Calu3 (cell line): ENCODE data around the gene YJEFN3. TPM values are rescaled to one million over a fixed set of nuclear protein-coding genes. Genes with fewer than 3 reads are reported as not detected.

Experiments used
- Bru-seq: library from RNA; stranded (reverse); fragments of 400-500 nt; gene quantifications from one replicate; lab custom pipeline; 2021; lab: Mats Ljungman, UMichigan
- BruChase-seq, 2 experiments: library from RNA; stranded (reverse); fragments of 400-500 nt; gene quantifications; one replicate each; lab custom pipeline; 2021; lab: Mats Ljungman, UMichigan
- BruUV-seq: library from RNA; stranded (reverse); fragments of 400-500 nt; replicated peaks from 2 replicates; lab custom pipeline; 2021; lab: Mats Ljungman, UMichigan
- CTCF ChIA-PET: fragments of 300-600 bp; sonication (Branson Sonifier 250); formaldehyde crosslinking; loops from one replicate; lab custom pipeline; 2022; ENCODE audit warnings: antibody characterized with exemption; lab: Charles Lee
- DNase-seq: peaks from one replicate; pipeline ENCODE4 v3.0.0; 2022
- H3K27ac Mint-ChIP-seq: one replicate; pipeline ENCODE4 v1.8.0; 2022; ENCODE audit warnings: mixed read lengths; ENCODE audit not compliant: unreplicated experiment
- H3K27me3 Mint-ChIP-seq: one replicate; pipeline ENCODE4 v1.8.0; 2022; ENCODE audit warnings: mixed read lengths; ENCODE audit not compliant: unreplicated experiment
- H3K36me3 Mint-ChIP-seq: one replicate; pipeline ENCODE4 v1.8.0; 2022; ENCODE audit warnings: mild to moderate bottlenecking, moderate library complexity, mixed read lengths; ENCODE audit not compliant: insufficient read depth, unreplicated experiment
- H3K4me1 Mint-ChIP-seq: one replicate; pipeline ENCODE4 v1.8.0; 2022; ENCODE audit warnings: mild to moderate bottlenecking, low read depth, mixed read lengths; ENCODE audit not compliant: unreplicated experiment
- H3K4me3 Mint-ChIP-seq: one replicate; pipeline ENCODE4 v1.8.0; 2022; ENCODE audit warnings: mild to moderate bottlenecking, low read depth, moderate library complexity, mixed read lengths; ENCODE audit not compliant: unreplicated experiment
- H3K9me3 Mint-ChIP-seq: one replicate; pipeline ENCODE4 v1.8.0; 2022; ENCODE audit warnings: low read depth, mixed read lengths; ENCODE audit not compliant: unreplicated experiment
- CTCF ChIP-seq: fragments of 200-600 bp; IDR thresholded peaks from one replicate; pipeline ENCODE4 v1.8.0; 2022; ENCODE audit warnings: antibody characterized with exemption; ENCODE audit not compliant: unreplicated experiment
- intact Hi-C: fragments of 100-400 bp; cut with micrococcal nuclease; formaldehyde crosslinking; loops from one replicate; pipeline ENCODE4 v1.10.0; 2022; ENCODE audit not compliant: unreplicated experiment
- long read RNA-seq: library from polyadenylated mRNA; stranded (forward); transcript quantifications from one replicate; pipeline ENCODE4 v2.0.0, GENCODE V29; 2022
- total RNA-seq: library from RNA; stranded (reverse); gene quantifications from 2 replicates; pipeline ENCODE4 v1.2.3, GENCODE V29; 2022

Gene YJEFN3
- total RNA-seq (10.4 and 12.9 TPM in 2 replicates), Bru-seq, nascent RNA (percentile 50 among the genes with signal in this experiment), BruChase-seq, experiment 1, labeled RNA remaining after a 6-hour chase (percentile 85 among the genes with signal in this experiment), BruChase-seq, experiment 2, labeled RNA remaining after a 2-hour chase (percentile 80 among the genes with signal in this experiment)
- long read RNA-seq, partial matches to known transcripts, result 2 of 5 reads
- long read RNA-seq, other reads (novel, unspliced or antisense), result 3 of 5 reads

- H3K27ac Mint-ChIP-seq, result no peak within 1 kb of the TSS
- DNase-seq, result no peak
- no peak within 1 kb of the TSS for H3K4me3 Mint-ChIP-seq
- no peaks in the 10 kb centered on the region for H3K27me3 Mint-ChIP-seq
- H3K36me3 Mint-ChIP-seq, result peaks cover 24% of the 10 kb centered on the region
- H3K4me1 Mint-ChIP-seq, result peaks cover 3% of the 10 kb centered on the region
- TF ChIP-seq CTCF, result no peak
- peaks cover under 1% of the 10 kb centered on the region for H3K9me3 Mint-ChIP-seq
- BruUV-seq, result no TSS peak
- CTCF ChIA-PET, result no interaction called here
- intact Hi-C loops, result no loop called here
Observed at GRCh38 chr19:19528721-19529490, at the start of gene YJEFN3. Gene YJEFN3, plus strand, starts transcription at chr19:19528911. Its CDS starts 22 bp downstream, at chr19:19528933.

- peaks cover 22% of the 10 kb centered on the region for H3K36me3 Mint-ChIP-seq
- H3K9me3 Mint-ChIP-seq, result no peaks in the 10 kb centered on the region
- no peak for DNase-seq
- CTCF ChIA-PET, result no interaction called here
- H3K27ac Mint-ChIP-seq, result no peak overlapping the region
- no peaks in the 10 kb centered on the region for H3K27me3 Mint-ChIP-seq
- intact Hi-C loops, result no loop called here
- peaks cover 10% of the 10 kb centered on the region for H3K4me1 Mint-ChIP-seq
- TF ChIP-seq CTCF, result no peak
- no TSS peak for BruUV-seq
- no peak overlapping the region for H3K4me3 Mint-ChIP-seq
Observed at GRCh38 chr19:19480688-19481087, 48.0 kb upstream of the YJEFN3 start.

- TF ChIP-seq CTCF, result no peak
- no TSS peak for BruUV-seq
- CTCF ChIA-PET, result interaction anchor here (0.5 to 0.7 kb wide), 2 partner anchors 32 to 43 kb away, joined by 4 to 5 read pairs; no protein-coding TSS in a partner anchor
Observed at GRCh38 chr19:19482809-19483596, 45.7 kb upstream of the YJEFN3 start.

More at GRCh38 chr19:19482809-19483596, 45.7 kb upstream of the YJEFN3 start:
- H3K27me3 Mint-ChIP-seq, result no peaks in the 10 kb centered on the region
- H3K36me3 Mint-ChIP-seq, result peaks cover 19% of the 10 kb centered on the region
- intact Hi-C loops, result no loop called here
- H3K27ac Mint-ChIP-seq, result no peak overlapping the region
- no peak for DNase-seq
- H3K4me1 Mint-ChIP-seq, result peaks cover 8% of the 10 kb centered on the region
- no peak overlapping the region for H3K4me3 Mint-ChIP-seq
- no peaks in the 10 kb centered on the region for H3K9me3 Mint-ChIP-seq
